ENCODE measurements around the gene PRDX6.

Gene PRDX6

GRCh38 chr1:173477286-173478093, at the start of gene PRDX6:
TSS of gene PRDX6 (plus strand) at chr1:173477335. CDS start at chr1:173477398, 63 bp downstream.
- no peak for TF ChIP-seq CTCF (IDR thresholded peaks at IDR 0.05)

- TF ChIP-seq CTCF (IDR thresholded peaks at IDR 0.05) = peak; percentile 62
Observed at GRCh38 chr1:173429471-173430402, 47.4 kb upstream of the PRDX6 start.

GRCh38 chr1:173430677-173431303, 46.3 kb upstream of the PRDX6 start:
- no peak for TF ChIP-seq CTCF (IDR thresholded peaks at IDR 0.05)

GRCh38 chr1:173431304-173432045, 45.7 kb upstream of the PRDX6 start:
- TF ChIP-seq CTCF (IDR thresholded peaks at IDR 0.05) = peak; percentile 91

- no peak for TF ChIP-seq CTCF (IDR thresholded peaks at IDR 0.05)
Observed at GRCh38 chr1:173432331-173432730, 44.8 kb upstream of the PRDX6 start.

GRCh38 chr1:173433751-173434326, 43.3 kb upstream of the PRDX6 start:
- TF ChIP-seq CTCF (IDR thresholded peaks at IDR 0.05) = no peak

Data from LNCAP (cell line).